ENCODE measurements around the gene HEXIM1.

Gene HEXIM1, protein sequence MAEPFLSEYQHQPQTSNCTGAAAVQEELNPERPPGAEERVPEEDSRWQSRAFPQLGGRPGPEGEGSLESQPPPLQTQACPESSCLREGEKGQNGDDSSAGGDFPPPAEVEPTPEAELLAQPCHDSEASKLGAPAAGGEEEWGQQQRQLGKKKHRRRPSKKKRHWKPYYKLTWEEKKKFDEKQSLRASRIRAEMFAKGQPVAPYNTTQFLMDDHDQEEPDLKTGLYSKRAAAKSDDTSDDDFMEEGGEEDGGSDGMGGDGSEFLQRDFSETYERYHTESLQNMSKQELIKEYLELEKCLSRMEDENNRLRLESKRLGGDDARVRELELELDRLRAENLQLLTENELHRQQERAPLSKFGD

DNA sequence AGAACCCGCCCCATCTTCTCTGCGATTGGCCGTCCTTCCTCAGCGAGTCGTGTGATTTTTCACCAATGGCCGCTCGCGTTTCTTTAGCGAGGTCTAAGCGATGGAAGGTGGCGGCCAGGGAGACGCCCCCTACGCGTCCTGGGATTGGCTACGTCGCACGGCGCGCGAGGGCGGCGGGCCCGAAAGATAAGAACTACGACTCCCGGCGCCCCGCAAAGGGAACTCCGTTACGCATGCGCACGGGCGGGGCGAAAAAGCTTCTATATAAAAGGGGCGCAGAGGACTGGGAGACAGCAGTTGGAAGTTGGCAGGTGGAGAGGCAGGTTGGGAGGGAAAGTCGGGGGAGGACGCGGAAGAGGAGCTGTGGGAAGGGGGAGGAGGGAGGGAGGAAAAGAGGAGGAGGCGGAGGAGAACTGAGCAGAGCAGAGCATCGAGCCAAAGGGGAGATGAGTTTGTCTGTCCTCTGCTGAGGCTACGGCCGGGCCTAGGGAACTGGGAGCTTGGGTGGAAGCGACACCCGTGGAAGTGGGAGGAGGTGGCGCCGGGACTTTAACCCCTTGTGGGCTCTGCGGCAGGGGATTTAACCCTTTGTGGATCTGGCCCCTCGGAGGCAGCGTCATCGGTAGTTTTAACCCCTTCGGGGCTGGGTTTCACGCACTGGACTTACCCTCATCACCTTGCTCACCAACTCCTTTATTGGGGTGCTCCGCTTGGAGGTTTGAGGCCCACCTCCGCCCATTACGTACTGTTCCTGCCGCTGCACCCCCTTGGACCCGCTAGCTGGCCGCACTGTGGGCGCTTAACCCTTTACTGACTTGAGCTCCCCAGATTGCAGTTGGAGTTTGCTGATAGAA lies at the start of gene HEXIM1:
Gene HEXIM1, plus strand, starts transcription at position 293 of the 854 bp plus-strand sequence. CDS start 716 bp downstream, outside the sequence.
- ATAC-seq (peak; percentile 83), DNase-seq (peak; percentile 99)

DNA sequence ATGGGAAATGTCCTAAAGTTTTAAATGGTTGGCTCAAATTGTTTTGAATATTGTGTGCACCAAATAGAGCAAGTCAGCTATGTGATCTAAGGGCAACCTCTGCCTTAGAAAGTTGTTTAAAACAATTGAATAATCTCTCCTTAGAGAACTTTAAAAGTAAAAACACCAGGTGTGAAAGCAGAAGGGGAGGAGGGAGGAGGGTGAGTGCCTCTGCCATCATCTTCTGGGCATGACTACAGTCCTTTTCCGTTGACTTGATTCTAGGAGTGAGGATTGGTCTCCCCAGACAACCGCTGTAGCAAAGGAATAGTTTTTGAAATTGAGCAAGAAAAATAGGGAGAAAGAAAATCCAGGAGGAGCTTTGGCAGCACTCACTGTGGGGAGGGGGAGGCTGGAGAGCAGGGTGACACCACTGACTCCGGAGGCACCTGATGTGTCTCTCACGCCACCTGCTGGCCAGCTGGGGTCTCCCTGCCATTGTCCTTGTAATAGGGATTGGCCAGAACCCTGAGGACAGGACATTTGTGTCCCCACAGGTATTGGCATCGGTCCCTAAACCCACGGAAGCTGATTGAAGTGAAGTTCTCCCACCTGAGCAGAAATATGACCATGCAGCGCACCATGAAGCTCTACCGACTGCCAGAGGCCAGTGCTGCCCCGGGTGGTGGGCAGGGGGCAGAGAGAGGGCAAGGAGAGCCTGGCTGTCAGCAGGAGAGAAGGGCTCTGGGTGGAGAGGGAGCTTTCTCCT lies 49.2 kb upstream of the HEXIM1 start:
- DNase-seq (peak; percentile 83), ATAC-seq (peak; percentile 69)

DNA sequence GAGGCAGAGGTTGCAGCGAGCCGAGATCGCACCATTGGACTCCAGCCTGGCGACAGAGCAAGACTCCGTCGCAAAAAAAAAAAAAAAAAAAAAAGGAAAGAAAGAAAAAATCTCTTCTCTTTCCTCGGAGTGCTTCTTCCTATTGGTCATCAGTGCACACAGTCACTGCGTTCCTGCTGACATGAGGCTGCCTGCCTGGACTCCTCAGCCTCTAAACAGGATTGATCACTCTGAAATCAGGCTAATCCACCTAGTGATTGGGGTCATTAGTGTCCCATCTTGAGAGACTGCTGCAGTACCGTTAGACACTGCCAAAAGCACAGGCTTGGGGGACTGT lies 46.8 kb upstream of the HEXIM1 start:
- ATAC-seq (no peak), DNase-seq (no peak)

DNA sequence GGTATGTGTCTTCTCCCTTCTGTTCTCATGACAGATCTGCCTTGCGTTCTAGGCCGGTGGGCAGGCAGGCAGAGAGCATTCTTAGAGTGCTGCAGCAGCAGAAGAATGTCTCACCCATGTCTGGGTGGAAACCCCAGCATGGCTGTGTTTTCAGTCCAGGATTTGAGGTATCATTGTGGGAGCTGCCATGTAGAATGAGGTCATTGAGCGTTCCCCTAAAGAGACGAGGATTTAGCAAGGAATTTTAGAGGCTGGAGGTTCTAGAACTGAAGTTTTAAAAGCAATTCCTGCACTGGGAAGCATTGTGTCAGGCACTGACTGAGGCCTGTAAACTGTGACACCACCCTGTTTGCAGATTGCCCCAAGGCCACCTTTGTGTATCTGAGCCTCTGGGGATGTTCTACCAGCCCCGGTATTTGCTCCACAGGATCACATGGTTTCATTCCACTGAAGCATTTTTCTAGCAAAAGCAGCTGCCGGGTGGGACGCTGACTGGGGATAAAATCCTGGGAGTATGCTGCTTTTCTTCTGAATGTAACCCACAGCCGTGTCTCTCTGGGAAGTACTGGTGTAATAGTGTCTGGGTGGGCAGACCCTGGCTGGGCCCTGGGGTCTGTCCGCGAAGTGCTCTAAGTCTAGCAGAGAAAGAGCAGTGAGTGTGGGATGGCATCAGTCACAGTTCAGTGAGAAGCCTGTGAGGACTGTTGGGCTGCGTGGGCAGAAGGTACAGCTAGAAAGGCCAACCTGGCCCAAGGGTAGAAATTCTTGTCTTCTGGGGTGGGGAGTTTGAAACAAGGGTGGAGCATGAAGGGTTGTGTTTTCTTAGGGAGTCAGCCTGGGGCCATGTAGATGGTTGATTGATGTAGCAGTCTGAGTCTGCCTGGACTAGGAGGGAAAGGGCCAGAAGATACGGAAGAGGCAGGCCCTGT lies 46.1 kb upstream of the HEXIM1 start:
- ATAC-seq (no peak), DNase-seq (no peak)

DNA sequence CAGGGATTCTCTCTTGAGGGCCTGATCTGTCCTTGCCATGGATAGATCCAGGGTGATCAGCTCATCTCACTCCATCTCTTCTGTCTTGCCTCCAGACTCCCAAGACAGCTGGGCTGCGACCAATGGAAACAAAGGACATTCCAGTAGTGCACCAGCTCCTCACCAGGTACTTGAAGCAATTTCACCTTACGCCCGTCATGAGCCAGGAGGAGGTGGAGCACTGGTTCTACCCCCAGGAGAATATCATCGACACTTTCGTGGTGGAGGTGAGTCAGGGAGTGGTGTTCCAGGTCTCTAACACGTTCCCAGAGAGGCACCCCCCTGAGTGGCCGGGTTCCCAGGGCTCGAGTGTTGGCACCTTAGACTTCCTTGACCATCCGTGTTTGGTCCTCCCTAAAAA lies 45.4 kb upstream of the HEXIM1 start:
- no peak for ATAC-seq
- no peak for DNase-seq

DNA sequence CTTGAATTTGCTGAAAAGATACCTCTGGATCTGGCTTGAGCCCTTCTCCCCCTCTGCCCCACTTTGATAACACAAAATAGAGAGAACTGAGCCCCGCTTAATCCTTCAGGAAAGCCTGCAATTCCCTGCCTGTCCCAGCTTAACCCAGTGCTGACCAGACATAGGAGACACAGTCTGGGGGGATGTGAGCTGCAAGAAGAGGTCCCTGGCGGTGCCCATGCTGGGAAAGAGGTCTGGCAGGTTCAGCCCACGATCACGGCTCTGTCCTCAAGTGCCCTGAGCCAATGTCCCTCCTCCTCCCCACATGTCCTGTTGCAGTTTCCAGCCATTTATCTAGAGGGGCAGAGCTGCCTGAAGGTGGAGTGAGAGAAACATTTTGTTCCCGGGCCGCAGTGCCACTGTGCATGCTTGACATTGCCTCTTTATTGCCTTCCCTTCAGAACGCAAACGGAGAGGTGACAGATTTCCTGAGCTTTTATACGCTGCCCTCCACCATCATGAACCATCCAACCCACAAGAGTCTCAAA lies 44.9 kb upstream of the HEXIM1 start:
- ATAC-seq = no peak
- DNase-seq = no peak

DNA sequence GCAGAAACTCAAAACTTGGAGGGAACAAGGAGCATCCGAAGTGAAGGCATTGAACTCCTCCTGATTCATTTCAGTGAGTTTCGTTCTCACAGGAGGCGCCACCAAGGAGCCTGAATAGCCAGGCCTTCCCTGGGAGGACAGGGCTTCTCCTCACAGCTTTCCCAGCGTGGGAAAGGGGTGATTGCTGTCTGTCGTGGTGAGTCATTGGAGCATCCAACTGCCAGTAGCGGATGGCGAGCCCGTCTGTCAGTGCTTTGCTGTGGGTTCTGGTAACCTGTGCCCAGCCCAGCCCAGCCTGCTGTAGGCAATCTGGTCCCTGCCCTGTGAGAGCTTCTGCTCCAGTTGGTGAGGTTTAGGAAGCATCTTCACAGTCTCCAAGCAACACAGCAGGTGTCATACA lies 44.2 kb upstream of the HEXIM1 start:
- DNase-seq = no peak
- ATAC-seq = no peak

DNA sequence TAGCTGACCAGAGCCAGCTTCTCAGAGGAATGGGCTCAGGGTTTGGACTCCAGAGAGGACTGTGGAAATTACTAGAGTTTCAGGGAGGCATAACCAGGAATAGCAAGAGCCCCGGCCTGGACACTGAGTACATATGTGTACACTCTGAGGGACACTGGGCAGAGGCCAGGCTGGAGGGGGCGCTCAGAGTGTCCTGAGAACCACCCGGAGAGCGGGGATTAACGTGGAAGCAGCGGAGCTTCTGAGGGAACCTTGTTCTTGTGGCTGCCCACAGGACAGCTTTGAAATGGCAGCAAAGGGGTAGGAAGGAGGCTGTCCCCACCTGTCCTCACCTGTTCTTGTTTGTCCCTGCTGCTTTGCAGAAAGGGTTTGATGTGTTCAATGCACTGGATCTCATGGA lies 43.8 kb upstream of the HEXIM1 start:
- DNase-seq (no peak), ATAC-seq (peak; percentile 10)

DNA sequence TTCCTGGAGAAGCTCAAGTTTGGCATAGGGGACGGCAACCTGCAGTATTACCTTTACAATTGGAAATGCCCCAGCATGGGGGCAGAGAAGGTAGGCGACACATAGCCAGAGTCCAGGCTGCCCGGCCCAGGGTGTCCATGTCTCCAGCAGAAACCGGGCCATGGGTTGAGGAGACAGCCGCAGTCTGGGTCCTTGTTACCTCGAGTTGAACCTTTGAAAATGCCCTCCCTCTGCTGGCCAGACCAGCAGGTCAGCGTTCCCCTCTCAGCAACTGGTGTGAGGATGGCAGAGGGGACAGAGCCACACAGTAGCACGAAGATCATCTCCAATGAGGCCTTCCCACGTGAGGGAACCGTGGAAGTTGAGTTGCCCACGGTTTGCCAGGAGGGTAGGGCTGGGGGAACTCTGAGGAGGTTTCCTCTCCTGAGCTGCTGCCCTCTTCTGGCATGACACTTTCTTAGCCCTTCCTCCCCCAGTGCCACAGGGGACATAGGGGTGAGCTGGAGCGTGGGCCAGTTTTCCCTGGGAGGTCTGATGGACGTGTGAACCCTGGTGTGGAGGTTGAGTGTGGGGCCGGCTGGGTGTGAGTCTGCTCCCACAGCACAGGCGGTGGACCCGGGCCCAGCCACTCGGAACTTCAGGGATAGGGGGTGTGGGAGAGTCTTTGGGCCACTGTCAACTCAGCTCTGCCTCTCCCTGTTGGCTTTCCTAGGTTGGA lies 43.2 kb upstream of the HEXIM1 start:
- DNase-seq = no peak
- ATAC-seq = no peak

DNA sequence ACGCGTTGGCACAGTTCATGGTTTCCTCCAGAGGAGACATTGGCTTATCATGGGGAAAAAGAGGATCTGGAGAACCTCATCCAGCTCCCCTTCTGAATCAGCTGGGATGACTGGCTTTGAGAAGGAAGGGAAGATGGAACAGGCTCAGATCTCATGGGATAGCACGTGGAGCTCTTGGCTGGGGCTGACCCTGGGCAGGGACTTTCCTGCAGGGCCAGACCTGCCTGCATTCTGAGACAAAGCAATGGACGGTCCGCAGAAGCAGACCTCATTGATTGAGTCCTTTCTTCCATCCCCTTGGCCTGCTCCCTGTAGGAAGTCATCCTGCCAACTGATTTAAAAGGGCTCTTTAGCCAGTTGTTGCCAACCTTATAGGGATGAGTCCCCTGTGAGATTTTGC lies 42.2 kb upstream of the HEXIM1 start:
- ATAC-seq (no peak), DNase-seq (no peak)

DNA sequence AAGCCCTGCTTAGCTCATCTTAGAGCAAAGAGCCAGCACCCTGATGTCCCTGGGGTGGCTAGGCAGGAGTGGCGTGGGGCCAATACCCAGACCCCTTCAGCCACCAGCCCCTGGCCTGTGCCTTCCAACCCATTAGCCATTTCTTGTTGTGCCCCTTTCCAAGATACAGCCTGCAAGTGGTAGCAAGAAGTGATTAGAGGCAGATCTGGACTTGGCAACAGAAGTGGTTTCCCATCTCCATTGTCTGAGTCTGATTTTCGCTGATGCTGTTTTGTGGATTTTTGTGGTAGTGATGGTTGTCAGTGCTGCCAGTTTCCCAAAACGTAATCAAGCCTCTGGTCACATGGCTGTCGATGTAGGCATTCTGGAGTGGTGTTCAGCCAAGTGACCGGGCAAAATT lies 41.7 kb upstream of the HEXIM1 start:
- ATAC-seq (no peak), DNase-seq (no peak)

DNA sequence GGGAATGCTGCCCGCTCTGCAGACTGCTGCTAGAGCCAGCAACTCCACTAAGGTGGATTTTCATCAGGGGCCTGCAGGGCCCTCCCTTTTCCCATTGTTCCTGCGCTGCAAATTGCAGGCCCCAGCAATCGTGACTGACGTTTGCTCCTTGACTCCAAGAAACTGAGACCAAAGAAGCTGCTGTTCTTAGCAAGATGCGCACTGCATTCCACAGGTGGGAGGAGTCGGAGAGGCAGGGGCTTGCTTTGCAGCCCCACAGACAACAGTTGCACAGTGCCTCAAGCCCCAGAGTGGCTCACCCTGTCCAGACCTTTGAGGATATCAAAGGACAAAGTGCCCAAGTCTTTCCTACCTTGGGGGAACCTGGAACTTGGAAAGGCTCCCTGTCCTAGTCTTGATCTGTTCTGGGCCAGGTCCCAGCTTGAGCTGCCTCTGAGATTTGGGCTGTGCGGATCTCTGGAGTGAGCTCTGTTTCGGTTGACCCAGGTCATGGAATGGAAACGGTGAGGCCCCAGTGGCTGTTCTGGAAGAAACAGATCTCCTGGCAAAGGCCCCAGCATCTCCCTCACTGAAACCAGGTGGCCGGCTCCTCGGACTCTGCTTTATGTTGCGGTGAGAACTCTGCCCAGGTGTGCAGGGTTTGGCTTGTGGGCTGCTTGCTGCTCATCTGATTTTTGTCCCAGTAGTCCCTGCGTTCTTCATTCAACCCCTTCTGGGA lies 40.8 kb upstream of the HEXIM1 start:
- ATAC-seq (no peak), DNase-seq (no peak)

DNA sequence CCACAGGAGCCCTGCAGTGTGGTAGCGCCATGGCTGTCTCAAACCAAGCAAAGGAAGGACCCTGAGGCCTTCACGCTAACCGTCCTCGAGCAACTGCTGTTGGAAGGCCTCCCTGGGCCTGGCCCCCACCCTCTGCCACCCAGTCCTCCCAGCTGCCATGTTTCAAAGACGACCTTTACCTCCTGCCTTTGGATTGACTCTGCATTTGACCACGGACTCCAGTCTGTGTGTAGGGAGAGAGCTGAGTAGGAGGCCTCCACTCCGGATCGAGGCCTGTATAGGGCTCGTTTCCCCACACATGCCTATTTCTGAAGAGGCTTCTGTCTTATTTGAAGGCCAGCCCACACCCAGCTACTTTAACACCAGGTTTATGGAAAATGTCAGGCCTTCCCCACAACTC lies 40.2 kb upstream of the HEXIM1 start:
- ATAC-seq (no peak), DNase-seq (no peak)

DNA sequence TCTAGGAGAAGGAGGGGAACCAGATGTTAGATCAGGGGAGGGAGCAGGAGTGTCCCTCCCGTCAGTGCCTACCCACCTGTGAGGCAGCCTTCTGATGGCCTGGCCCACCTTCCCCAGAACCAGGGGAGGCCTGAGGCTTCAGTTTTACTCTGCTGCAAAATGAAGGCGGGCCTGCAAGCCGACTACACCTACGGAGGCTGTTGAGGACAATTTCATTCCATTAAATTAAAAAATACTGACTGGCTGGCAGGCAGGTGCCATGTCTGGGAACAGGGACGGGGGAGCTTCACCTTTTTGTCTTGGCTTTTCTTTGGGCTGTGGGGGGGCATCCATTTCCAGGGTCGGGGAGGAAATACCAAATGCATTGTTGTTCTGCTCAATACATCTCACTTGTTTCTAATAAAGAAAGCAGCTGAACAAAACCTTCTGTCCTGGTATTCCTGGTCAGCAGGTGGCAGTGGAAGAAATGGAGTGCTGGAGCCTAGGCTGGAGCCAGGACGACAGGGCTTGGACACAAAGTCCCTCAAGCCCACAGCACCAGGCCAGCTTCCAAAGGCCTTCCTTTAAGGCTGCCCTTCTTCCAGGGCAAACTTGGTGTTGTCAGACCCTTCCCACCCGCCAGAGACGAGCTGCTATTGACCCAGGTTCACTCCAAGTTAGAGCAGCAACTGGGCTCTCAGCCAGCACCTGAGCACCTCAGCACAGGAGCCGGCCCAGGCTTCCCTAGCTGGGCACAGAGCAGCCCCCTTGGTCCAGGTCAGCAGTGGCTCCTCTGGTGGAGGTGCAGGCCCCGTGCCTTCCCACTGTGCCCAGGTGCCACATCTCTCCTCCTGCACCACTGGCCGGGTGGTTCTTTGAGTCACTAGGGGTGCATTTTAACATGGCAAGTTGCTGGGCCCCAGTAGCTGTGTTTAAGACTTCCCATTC lies 39.4 kb upstream of the HEXIM1 start:
- ATAC-seq (no peak), DNase-seq (no peak)

DNA sequence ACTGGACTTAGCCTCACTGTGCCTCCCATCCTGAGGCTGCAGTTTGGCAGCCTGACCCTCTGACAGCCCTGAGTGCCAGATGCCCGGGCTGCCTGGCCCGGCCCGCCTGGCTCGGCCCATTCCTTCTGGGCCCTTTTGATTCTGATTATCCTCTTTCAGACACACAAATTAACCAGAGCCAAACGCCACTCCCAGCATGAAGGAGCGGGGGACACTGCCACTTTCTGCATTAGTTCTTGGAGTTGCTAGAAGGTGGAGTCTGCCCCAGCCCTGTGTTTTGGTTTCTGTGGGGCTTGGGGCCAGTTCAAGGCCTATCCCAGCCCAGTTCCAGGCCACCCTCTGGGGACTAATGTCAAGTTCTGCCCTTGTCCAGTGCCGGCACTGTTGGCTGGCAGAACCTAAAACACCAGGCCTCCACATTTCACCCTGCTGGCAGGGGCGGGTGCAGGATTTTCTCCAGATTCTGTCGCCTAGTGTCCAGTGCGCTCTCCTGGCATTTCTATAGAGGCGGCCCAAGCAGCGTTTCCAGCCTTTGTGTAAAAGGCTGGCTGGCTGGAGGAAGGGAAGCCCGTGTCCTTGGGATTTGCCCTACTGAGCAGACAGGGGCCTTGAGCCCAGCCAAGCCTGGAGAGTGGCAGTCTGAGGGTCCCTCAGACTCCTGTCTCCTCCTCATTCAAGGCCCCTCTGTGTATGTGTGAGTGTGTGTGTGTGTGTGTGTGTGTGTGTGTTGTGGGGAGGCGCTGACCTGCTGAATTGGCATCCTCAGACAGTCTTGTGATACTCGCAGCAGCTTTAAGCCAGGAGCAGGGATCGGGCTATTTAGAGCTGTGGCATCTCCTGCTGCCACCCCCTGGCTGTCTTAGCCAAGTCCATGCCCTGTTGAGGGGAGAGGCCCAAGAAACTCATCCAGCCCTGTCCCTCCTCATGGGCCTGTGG lies 37.3 kb upstream of the HEXIM1 start:
- DNase-seq = no peak
- no peak for ATAC-seq

DNA sequence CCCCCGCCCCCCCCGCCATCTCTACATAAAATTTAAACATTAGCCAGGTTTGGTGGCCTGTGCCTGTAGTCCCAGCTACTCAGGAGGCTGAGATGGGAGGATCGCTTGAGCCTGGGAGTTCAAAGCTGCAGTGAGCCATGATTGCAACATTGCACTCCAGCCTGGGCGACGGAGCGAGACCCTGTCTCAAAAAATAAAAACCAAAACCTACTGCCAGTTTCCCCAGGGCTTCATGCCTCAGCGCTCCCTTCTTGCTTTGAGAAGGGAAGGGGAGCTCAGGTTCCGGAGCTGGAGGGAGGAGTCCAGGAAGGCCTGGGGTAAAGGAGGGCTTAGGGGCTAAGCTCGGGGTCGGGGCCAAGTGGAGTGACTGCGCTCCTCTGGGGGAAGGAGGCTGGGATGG lies 36.4 kb upstream of the HEXIM1 start:
- DNase-seq (no peak), ATAC-seq (no peak)

DNA sequence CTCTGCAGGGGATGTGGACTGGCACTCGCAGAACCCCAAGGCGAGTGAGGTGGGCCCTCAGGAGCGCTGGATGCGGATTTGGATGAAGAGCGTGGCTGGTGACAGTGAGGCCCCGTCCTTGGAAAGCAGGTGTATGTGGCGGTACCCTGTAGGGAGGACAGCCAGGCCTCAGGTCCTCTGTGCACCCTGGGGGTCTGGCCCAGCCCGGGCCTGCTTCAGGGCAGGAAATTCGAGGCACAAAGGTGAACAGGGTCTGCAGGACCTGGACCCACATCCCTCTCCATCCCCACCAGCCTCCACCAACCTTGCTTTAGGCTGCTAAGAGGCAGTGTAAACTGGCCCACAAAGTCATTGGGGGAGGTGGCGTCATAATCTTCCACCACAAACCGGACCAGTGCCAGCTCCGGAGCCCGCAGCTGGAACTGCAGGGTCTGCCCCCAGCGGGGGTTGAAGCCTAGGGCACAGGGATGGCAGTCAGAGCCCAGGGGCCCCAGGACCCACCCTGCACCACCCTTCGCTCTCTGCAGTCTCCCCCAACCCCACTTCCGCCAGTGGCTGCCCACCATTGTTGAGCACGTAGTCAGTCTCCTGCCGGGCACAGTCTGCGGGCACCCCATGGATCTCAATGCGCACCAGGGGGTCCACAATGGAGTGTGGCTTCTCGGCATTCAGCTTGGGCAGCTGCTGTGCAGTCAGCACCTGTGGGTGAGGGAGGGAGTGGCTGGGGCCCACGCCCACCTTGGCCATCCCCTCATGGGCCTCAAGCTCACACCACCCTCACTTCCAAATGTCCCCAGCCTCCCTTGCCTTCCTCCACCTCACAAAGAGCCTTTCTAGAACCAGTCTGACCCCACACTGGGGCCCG lies 35.5 kb upstream of the HEXIM1 start:
- ATAC-seq (no peak), DNase-seq (no peak)
